ENCODE results near the gene TEKT1. TPM values are rescaled to one million over a fixed set of nuclear protein-coding genes. Genes with fewer than 3 reads are reported as not detected.

The TEKT1 gene
- total RNA-seq, 1 experiment from 2014 or later: not detected

- WGBS (ENCODE audit: extremely low coverage, insufficient read length, low lambda C conversion rate): no CpG with 5 or more reads among the region's 9 CpGs
- H3K14ac ChIP-seq (ENCODE audit: insufficient read depth, low read length): no peak overlapping the region
- no peak overlapping the region for H3K4ac ChIP-seq (ENCODE audit: low read depth, low read length)
- no peak overlapping the region for H4K5ac ChIP-seq (ENCODE audit: insufficient read length, low read depth, low read length)
- no peak overlapping the region for H2AK5ac ChIP-seq (ENCODE audit: insufficient read length, low read length)
- no peak overlapping the region for H3K9ac ChIP-seq (ENCODE audit: extremely low read depth, insufficient read length, low read length)
- no peak overlapping the region for H4K91ac ChIP-seq (ENCODE audit: insufficient read length, low read depth, low read length)
- Mint-ChIP-seq H3K27ac (peak overlapping the region; percentile 52 to 92 (median 72); a peak in 5 of 7 replicates), H3K9me3 (peaks cover 4 to 6% of the 10 kb centered on the region in 2 experiments; a peak in 3 of 5 replicates), H3K4me3 (no peak overlapping the region), H3K27me3 (ENCODE audit: low read depth) (peaks cover 1% of the 10 kb centered on the region), H3K4me1 (peaks cover 25 to 27% of the 10 kb centered on the region in 2 experiments), H3K36me3 (ENCODE audit: insufficient read depth in 1 of 3, low read depth in 3 of 3) (peaks cover 0 to under 1% (median 0%) of the 10 kb centered on the region in 3 experiments; a peak in 1 of 7 replicates)
- H3K18ac ChIP-seq (ENCODE audit: insufficient read length, low read depth, low read length): peak overlapping the region; percentile 27
- no peak overlapping the region for H2BK15ac ChIP-seq (ENCODE audit: low read depth, low read length)
- no peaks in the 10 kb centered on the region for H4K20me1 ChIP-seq (ENCODE audit: control insufficient read depth, insufficient read depth, insufficient read length)
- no peaks in the 10 kb centered on the region for H3K27me3 ChIP-seq (ENCODE audit: insufficient read depth, low read length)
- no peaks in the 10 kb centered on the region for H3K79me2 ChIP-seq (ENCODE audit: insufficient read depth, low read length)
- H3K9me3 ChIP-seq (ENCODE audit: control insufficient read depth, low read depth, low read length): no peaks in the 10 kb centered on the region
- no peaks in the 10 kb centered on the region for H3K79me1 ChIP-seq (ENCODE audit: insufficient read depth, low read depth, low read length, poor library complexity, severe bottlenecking)
- H2AFZ ChIP-seq (ENCODE audit: low read length): no peak overlapping the region
- H2BK12ac ChIP-seq (ENCODE audit: insufficient read length, low read depth, low read length): no peak overlapping the region
- no peak overlapping the region for H4K8ac ChIP-seq (replicated peaks; ENCODE audit: insufficient read length, low read depth, low read length)
- no peak overlapping the region for H3K27ac ChIP-seq (ENCODE audit: insufficient read length, low read depth, low read length)
- H3K4me1 ChIP-seq (ENCODE audit: insufficient read depth, low read length): peaks cover 9% of the 10 kb centered on the region; the same call in 1 of the 2 replicates
- DNase-seq: peak; percentile 63
- H3T11ph ChIP-seq (ENCODE audit: low read length): no peak overlapping the region
- no peak overlapping the region for H2BK120ac ChIP-seq (ENCODE audit: low read depth, low read length, poor library complexity, severe bottlenecking)
- no peak overlapping the region for H3K4me2 ChIP-seq (ENCODE audit: insufficient read depth, insufficient read length, low read length)
- H3K23me2 ChIP-seq (ENCODE audit: insufficient read length, low read depth, low read length, poor library complexity, severe bottlenecking): no peaks in the 10 kb centered on the region
- TF ChIP-seq CTCF (conservative IDR thresholded peaks at IDR 0.05): no peak
- no peak overlapping the region for H3K23ac ChIP-seq (ENCODE audit: insufficient read length, low read depth, low read length)
- no peak overlapping the region for H3K56ac ChIP-seq (ENCODE audit: insufficient read length, low read depth, low read length)
- H2BK5ac ChIP-seq (ENCODE audit: insufficient read length, low read length): no peak overlapping the region
- no peak overlapping the region for H2BK20ac ChIP-seq (ENCODE audit: low read depth, low read length, poor library complexity, severe bottlenecking)
Measured at GRCh38 chr17:6753006-6753445, 78.5 kb downstream of the TEKT1 start.
